OCI-LY1 (cell line): ENCODE data around the gene ZNF821.
"Not testable (repeated sequence)": the region's sequence is repeated elsewhere in the genome, so short reads cannot be mapped to it uniquely, and the experiment has no call there.

Experiments
- H2AFZ ChIP-seq: fragments of 200-600 bp; sonication (generic), shearing (Covaris generic); 2 replicates; pipeline ENCODE4 v1.6.0; 2014; ENCODE audit warnings: antibody characterized with exemption, mild to moderate bottlenecking, low read length
- H3F3A ChIP-seq: fragments of 200-600 bp; sonication (generic), shearing (Covaris generic); 2 replicates; pipeline ENCODE4 v1.6.0; 2014; ENCODE audit warnings: mild to moderate bottlenecking, antibody characterized with exemption, low read length, moderate library complexity; ENCODE audit not compliant: insufficient read depth
- H3K27ac ChIP-seq: fragments of 200-600 bp; sonication (generic); 2 replicates; pipeline ENCODE4 v1.5.1; 2014; ENCODE audit warnings: low read length, mixed run types, mild to moderate bottlenecking, low read depth; ENCODE audit not compliant: poor library complexity, severe bottlenecking
- H3K27me3 ChIP-seq: fragments of 200-600 bp; sonication (generic); 2 replicates; pipeline ENCODE4 v1.6.0; 2014; ENCODE audit warnings: antibody characterized with exemption, mild to moderate bottlenecking, low read length, moderate library complexity; ENCODE audit not compliant: insufficient read depth
- H3K36me3 ChIP-seq: fragments of 200-600 bp; sonication (generic); 2 replicates; pipeline ENCODE4 v1.6.1; 2014; ENCODE audit warnings: mild to moderate bottlenecking, antibody characterized with exemption, low read length, moderate library complexity, mixed read lengths; ENCODE audit not compliant: insufficient read depth
- H3K4me1 ChIP-seq: fragments of 200-600 bp; sonication (generic); 2 replicates; pipeline ENCODE4 v1.5.1; 2014; ENCODE audit warnings: mild to moderate bottlenecking, low read length, moderate library complexity; ENCODE audit not compliant: insufficient read depth, severe bottlenecking
- H3K4me2 ChIP-seq: fragments of 200-600 bp; sonication (generic), shearing (Covaris generic); 2 replicates; pipeline ENCODE4 v1.6.1; 2014; ENCODE audit warnings: low read length
- H3K4me3 ChIP-seq: fragments of 200-600 bp; sonication (generic); 2 replicates; pipeline ENCODE4 v1.5.1; 2014; ENCODE audit warnings: low read length, low read depth, mild to moderate bottlenecking, mixed read lengths; ENCODE audit not compliant: poor library complexity, severe bottlenecking
- H3K79me2 ChIP-seq: fragments of 200-600 bp; shearing (Covaris generic); 2 replicates; pipeline ENCODE4 v1.6.1; 2016; ENCODE audit warnings: mixed run types, low read length, mixed read lengths; ENCODE audit not compliant: insufficient read depth
- H3K9ac ChIP-seq: fragments of 200-600 bp; sonication (generic), shearing (Covaris generic); 2 replicates; pipeline ENCODE4 v1.6.1; 2014; ENCODE audit warnings: mild to moderate bottlenecking, low read length, mixed read lengths
- H3K9me2 ChIP-seq: fragments of 200-600 bp; sonication (generic), shearing (Covaris generic); 2 replicates; pipeline ENCODE4 v1.6.1; 2014; ENCODE audit warnings: low read depth, mild to moderate bottlenecking, low read length, mixed read lengths
- H3K9me3 ChIP-seq: fragments of 200-600 bp; shearing (Covaris generic); 2 replicates; pipeline ENCODE4 v1.6.1; 2014; ENCODE audit warnings: low read length, mixed read lengths
- H4K20me1 ChIP-seq: fragments of 200-600 bp; sonication (generic), shearing (Covaris generic); 2 replicates; pipeline ENCODE4 v1.6.0; 2016; ENCODE audit warnings: mild to moderate bottlenecking, low read length; ENCODE audit not compliant: insufficient read depth
- EZH2 ChIP-seq: fragments of 200-600 bp; sonication (generic), shearing (Covaris generic); IDR thresholded peaks from 2 replicates; pipeline ENCODE4 v1.8.0; 2017; ENCODE audit warnings: borderline replicate concordance, mixed run types, mild to moderate bottlenecking, antibody characterized with exemption, low read length, moderate library complexity, mixed read lengths
- TF ChIP-seq, protein P1 (sequence below): fragments of 200-600 bp; sonication (generic), shearing (Covaris generic); IDR thresholded peaks from 2 replicates; pipeline ENCODE4 v1.5.1; 2017; ENCODE audit warnings: mild to moderate bottlenecking, antibody characterized with exemption, low read length, moderate library complexity, mixed read lengths

ZNF821 gene

DNA sequence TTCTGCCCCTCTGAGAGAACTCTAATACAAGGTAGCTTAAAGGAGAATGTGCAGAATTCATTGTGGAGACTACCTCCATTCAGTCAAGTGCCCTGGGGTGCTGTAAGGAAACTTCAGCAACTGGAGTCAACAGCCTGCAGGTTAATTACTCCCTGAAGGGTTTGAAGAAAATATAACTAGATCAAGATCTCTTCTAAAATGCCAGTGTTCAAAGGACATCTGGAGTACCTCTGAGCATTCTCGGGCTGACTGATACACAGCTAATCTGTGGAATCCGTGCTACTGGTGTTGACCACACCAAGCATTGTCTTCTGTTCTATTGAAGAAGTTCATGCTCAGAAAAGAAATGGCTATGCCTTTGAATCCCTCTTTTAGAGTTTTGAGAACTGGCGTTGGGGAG lies 49.7 kb downstream of the ZNF821 start:
- no peaks in the 10 kb centered on the region for H3K9me3 ChIP-seq
- no peaks in the 10 kb centered on the region for H3K4me1 ChIP-seq
- no peak overlapping the region for H3K4me3 ChIP-seq
- H3K27me3 ChIP-seq: no peaks in the 10 kb centered on the region
- no peak overlapping the region for H3K27ac ChIP-seq
- no peak overlapping the region for H3K9ac ChIP-seq
- TF ChIP-seq, protein P1, sequence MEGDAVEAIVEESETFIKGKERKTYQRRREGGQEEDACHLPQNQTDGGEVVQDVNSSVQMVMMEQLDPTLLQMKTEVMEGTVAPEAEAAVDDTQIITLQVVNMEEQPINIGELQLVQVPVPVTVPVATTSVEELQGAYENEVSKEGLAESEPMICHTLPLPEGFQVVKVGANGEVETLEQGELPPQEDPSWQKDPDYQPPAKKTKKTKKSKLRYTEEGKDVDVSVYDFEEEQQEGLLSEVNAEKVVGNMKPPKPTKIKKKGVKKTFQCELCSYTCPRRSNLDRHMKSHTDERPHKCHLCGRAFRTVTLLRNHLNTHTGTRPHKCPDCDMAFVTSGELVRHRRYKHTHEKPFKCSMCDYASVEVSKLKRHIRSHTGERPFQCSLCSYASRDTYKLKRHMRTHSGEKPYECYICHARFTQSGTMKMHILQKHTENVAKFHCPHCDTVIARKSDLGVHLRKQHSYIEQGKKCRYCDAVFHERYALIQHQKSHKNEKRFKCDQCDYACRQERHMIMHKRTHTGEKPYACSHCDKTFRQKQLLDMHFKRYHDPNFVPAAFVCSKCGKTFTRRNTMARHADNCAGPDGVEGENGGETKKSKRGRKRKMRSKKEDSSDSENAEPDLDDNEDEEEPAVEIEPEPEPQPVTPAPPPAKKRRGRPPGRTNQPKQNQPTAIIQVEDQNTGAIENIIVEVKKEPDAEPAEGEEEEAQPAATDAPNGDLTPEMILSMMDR: no peak
- TF ChIP-seq EZH2: no peak
- no peaks in the 10 kb centered on the region for H3K36me3 ChIP-seq
- H2AFZ ChIP-seq: no peak overlapping the region
- no peaks in the 10 kb centered on the region for H3K9me2 ChIP-seq
- H3F3A ChIP-seq: no peaks in the 10 kb centered on the region
- H3K4me2 ChIP-seq: no peak overlapping the region
- no peaks in the 10 kb centered on the region for H4K20me1 ChIP-seq
- H3K79me2 ChIP-seq: no peaks in the 10 kb centered on the region

GRCh38 chr16:71832112-71832511 lies 51.9 kb downstream of the ZNF821 start:
- H3K9ac ChIP-seq, H3K4me3 ChIP-seq, H4K20me1 ChIP-seq, H3K27me3 ChIP-seq, H3F3A ChIP-seq, H3K9me2 ChIP-seq, H3K27ac ChIP-seq, H3K36me3 ChIP-seq, H2AFZ ChIP-seq, H3K4me1 ChIP-seq, H3K79me2 ChIP-seq, H3K9me3 ChIP-seq, H3K4me2 ChIP-seq: not testable (repeated sequence)

- not testable (repeated sequence) for H3K27ac ChIP-seq, H3K36me3 ChIP-seq, H3K9ac ChIP-seq, H4K20me1 ChIP-seq, H3K79me2 ChIP-seq, H3K27me3 ChIP-seq, H3F3A ChIP-seq, H3K9me2 ChIP-seq, H3K4me3 ChIP-seq, H3K4me2 ChIP-seq, H2AFZ ChIP-seq, H3K4me1 ChIP-seq, H3K9me3 ChIP-seq
These were observed 52.3 kb downstream of the ZNF821 start for GRCh38 chr16:71831698-71832097.

GRCh38 chr16:71830359-71830758 lies 53.6 kb downstream of the ZNF821 start:
- no peaks in the 10 kb centered on the region for H3K27me3 ChIP-seq
- TF ChIP-seq EZH2: no peak
- TF ChIP-seq, protein P1: no peak
- no peak overlapping the region for H3K4me3 ChIP-seq
- no peak overlapping the region for H3K9ac ChIP-seq
- no peaks in the 10 kb centered on the region for H4K20me1 ChIP-seq
- H3K27ac ChIP-seq: no peak overlapping the region
- no peaks in the 10 kb centered on the region for H3F3A ChIP-seq
- no peak overlapping the region for H3K4me2 ChIP-seq
- no peaks in the 10 kb centered on the region for H3K9me2 ChIP-seq
- no peaks in the 10 kb centered on the region for H3K36me3 ChIP-seq
- H3K9me3 ChIP-seq: no peaks in the 10 kb centered on the region
- H2AFZ ChIP-seq: no peak overlapping the region
- no peaks in the 10 kb centered on the region for H3K79me2 ChIP-seq
- no peaks in the 10 kb centered on the region for H3K4me1 ChIP-seq
